Ramos (cell line): Measurements from ENCODE around the gene P2RX4.
"Not testable (repeated sequence)": the region's sequence is repeated elsewhere in the genome, so short reads cannot be mapped to it uniquely, and the experiment has no call there.

ENCODE experiments used
- in situ Hi-C: fragments of 300-500 bp; cut with MboI; formaldehyde crosslinking; loops from one replicate; pipeline ENCODE4 v1.14.3; 2022; ENCODE audit warnings: low sequenced_read_pairs; ENCODE audit not compliant: unreplicated experiment

P2RX4 gene

GRCh38 chr12:121218588-121219352 lies 8.8 kb downstream of the P2RX4 start:
- in situ Hi-C loops = no loop called here

- in situ Hi-C loops = no loop called here
These were observed 9.5 kb downstream of the P2RX4 start for GRCh38 chr12:121219353-121219986.

- in situ Hi-C loops = no loop called here
These were observed 12.9 kb downstream of the P2RX4 start for GRCh38 chr12:121222847-121223246.

GRCh38 chr12:121223292-121224285 lies 13.7 kb downstream of the P2RX4 start:
- in situ Hi-C loops = no loop called here

- in situ Hi-C loops = no loop called here
These were observed 14.7 kb downstream of the P2RX4 start for GRCh38 chr12:121224591-121224990.

- in situ Hi-C loops = no loop called here
These were observed 16.5 kb downstream of the P2RX4 start for GRCh38 chr12:121226399-121226798.

- in situ Hi-C loops = not testable (repeated sequence)
These were observed 16.9 kb downstream of the P2RX4 start for GRCh38 chr12:121226871-121227270.

GRCh38 chr12:121227294-121227693 lies 17.4 kb downstream of the P2RX4 start:
- in situ Hi-C loops = no loop called here

- in situ Hi-C loops = no loop called here
These were observed 19.2 kb downstream of the P2RX4 start for GRCh38 chr12:121228919-121229665.

- in situ Hi-C loops = not testable (repeated sequence)
These were observed 20.1 kb downstream of the P2RX4 start for GRCh38 chr12:121229826-121230537.

GRCh38 chr12:121230538-121230907 lies 20.6 kb downstream of the P2RX4 start:
- in situ Hi-C loops = no loop called here

GRCh38 chr12:121232163-121232562 lies 22.2 kb downstream of the P2RX4 start:
- in situ Hi-C loops = no loop called here

GRCh38 chr12:121232977-121233627 lies 23.2 kb downstream of the P2RX4 start:
- in situ Hi-C loops = no loop called here

- in situ Hi-C loops = no loop called here
These were observed 23.7 kb downstream of the P2RX4 start for GRCh38 chr12:121233628-121234020.

GRCh38 chr12:121236776-121237175 lies 26.8 kb downstream of the P2RX4 start:
- in situ Hi-C loops = no loop called here

GRCh38 chr12:121237415-121237814 lies 27.5 kb downstream of the P2RX4 start:
- in situ Hi-C loops = no loop called here

GRCh38 chr12:121238086-121238485 lies 28.2 kb downstream of the P2RX4 start:
- in situ Hi-C loops = no loop called here

GRCh38 chr12:121238604-121239350 lies 28.8 kb downstream of the P2RX4 start:
- in situ Hi-C loops = no loop called here
